ENCODE data around the gene GSTT2B.
"Not testable (repeated sequence)": the region's sequence is repeated elsewhere in the genome, so short reads cannot be mapped to it uniquely, and the experiment has no call there.

Gene GSTT2B

GRCh38 chr22:23966094-23966493 lies 5.1 kb upstream of the GSTT2B start:
- H3K27ac ChIP-seq (ENCODE audit: low read depth, low read length); H2AFZ ChIP-seq (ENCODE audit: low read length, unreplicated experiment); H3K27me3 ChIP-seq (ENCODE audit: insufficient read depth, low read length); H3K36me3 ChIP-seq (ENCODE audit: insufficient read depth, low read length); H3K4me3 ChIP-seq (ENCODE audit: low read depth, low read length); H3K79me2 ChIP-seq (ENCODE audit: control insufficient read depth, insufficient read depth, low read length, unreplicated experiment); H3K4me1 ChIP-seq (ENCODE audit: control insufficient read depth, insufficient read depth, low read length, unreplicated experiment): not testable (repeated sequence)

- not testable (repeated sequence) for H3K4me3 ChIP-seq (ENCODE audit: low read depth, low read length); H3K79me2 ChIP-seq (ENCODE audit: control insufficient read depth, insufficient read depth, low read length, unreplicated experiment); H3K27ac ChIP-seq (ENCODE audit: low read depth, low read length); H2AFZ ChIP-seq (ENCODE audit: low read length, unreplicated experiment); H3K27me3 ChIP-seq (ENCODE audit: insufficient read depth, low read length); H3K36me3 ChIP-seq (ENCODE audit: insufficient read depth, low read length); H3K4me1 ChIP-seq (ENCODE audit: control insufficient read depth, insufficient read depth, low read length, unreplicated experiment)
These were observed 4.6 kb downstream of the GSTT2B start for GRCh38 chr22:23956301-23956900.

- H3K79me2 ChIP-seq (ENCODE audit: control insufficient read depth, insufficient read depth, low read length, unreplicated experiment); H3K4me1 ChIP-seq (ENCODE audit: control insufficient read depth, insufficient read depth, low read length, unreplicated experiment); H3K27me3 ChIP-seq (ENCODE audit: insufficient read depth, low read length); H2AFZ ChIP-seq (ENCODE audit: low read length, unreplicated experiment); H3K4me3 ChIP-seq (ENCODE audit: low read depth, low read length); H3K27ac ChIP-seq (ENCODE audit: low read depth, low read length); H3K36me3 ChIP-seq (ENCODE audit: insufficient read depth, low read length): not testable (repeated sequence)
These were observed 5.1 kb downstream of the GSTT2B start for GRCh38 chr22:23955886-23956285.

GRCh38 chr22:23954991-23955305 lies 6.0 kb downstream of the GSTT2B start:
- not testable (repeated sequence) for H3K36me3 ChIP-seq (ENCODE audit: insufficient read depth, low read length); H3K27ac ChIP-seq (ENCODE audit: low read depth, low read length); H3K79me2 ChIP-seq (ENCODE audit: control insufficient read depth, insufficient read depth, low read length, unreplicated experiment); H2AFZ ChIP-seq (ENCODE audit: low read length, unreplicated experiment); H3K4me3 ChIP-seq (ENCODE audit: low read depth, low read length); H3K27me3 ChIP-seq (ENCODE audit: insufficient read depth, low read length); H3K4me1 ChIP-seq (ENCODE audit: control insufficient read depth, insufficient read depth, low read length, unreplicated experiment)

GRCh38 chr22:23954193-23954990 lies 6.6 kb downstream of the GSTT2B start:
- H3K4me3 ChIP-seq (ENCODE audit: low read depth, low read length); H3K4me1 ChIP-seq (ENCODE audit: control insufficient read depth, insufficient read depth, low read length, unreplicated experiment); H3K36me3 ChIP-seq (ENCODE audit: insufficient read depth, low read length); H3K79me2 ChIP-seq (ENCODE audit: control insufficient read depth, insufficient read depth, low read length, unreplicated experiment); H2AFZ ChIP-seq (ENCODE audit: low read length, unreplicated experiment); H3K27ac ChIP-seq (ENCODE audit: low read depth, low read length); H3K27me3 ChIP-seq (ENCODE audit: insufficient read depth, low read length): not testable (repeated sequence)

- H3K27ac ChIP-seq (ENCODE audit: low read depth, low read length); H3K36me3 ChIP-seq (ENCODE audit: insufficient read depth, low read length); H3K4me3 ChIP-seq (ENCODE audit: low read depth, low read length); H3K79me2 ChIP-seq (ENCODE audit: control insufficient read depth, insufficient read depth, low read length, unreplicated experiment); H2AFZ ChIP-seq (ENCODE audit: low read length, unreplicated experiment); H3K4me1 ChIP-seq (ENCODE audit: control insufficient read depth, insufficient read depth, low read length, unreplicated experiment); H3K27me3 ChIP-seq (ENCODE audit: insufficient read depth, low read length): not testable (repeated sequence)
These were observed 7.5 kb downstream of the GSTT2B start for GRCh38 chr22:23953485-23953884.

GRCh38 chr22:23952794-23953405 lies 8.1 kb downstream of the GSTT2B start:
- not testable (repeated sequence) for H2AFZ ChIP-seq (ENCODE audit: low read length, unreplicated experiment); H3K79me2 ChIP-seq (ENCODE audit: control insufficient read depth, insufficient read depth, low read length, unreplicated experiment); H3K4me3 ChIP-seq (ENCODE audit: low read depth, low read length); H3K4me1 ChIP-seq (ENCODE audit: control insufficient read depth, insufficient read depth, low read length, unreplicated experiment); H3K36me3 ChIP-seq (ENCODE audit: insufficient read depth, low read length); H3K27me3 ChIP-seq (ENCODE audit: insufficient read depth, low read length); H3K27ac ChIP-seq (ENCODE audit: low read depth, low read length)

- not testable (repeated sequence) for H3K27me3 ChIP-seq (ENCODE audit: insufficient read depth, low read length); H2AFZ ChIP-seq (ENCODE audit: low read length, unreplicated experiment); H3K27ac ChIP-seq (ENCODE audit: low read depth, low read length); H3K36me3 ChIP-seq (ENCODE audit: insufficient read depth, low read length); H3K4me3 ChIP-seq (ENCODE audit: low read depth, low read length); H3K79me2 ChIP-seq (ENCODE audit: control insufficient read depth, insufficient read depth, low read length, unreplicated experiment); H3K4me1 ChIP-seq (ENCODE audit: control insufficient read depth, insufficient read depth, low read length, unreplicated experiment)
These were observed 9.6 kb downstream of the GSTT2B start for GRCh38 chr22:23951383-23951782.

- not testable (repeated sequence) for H3K4me1 ChIP-seq (ENCODE audit: control insufficient read depth, insufficient read depth, low read length, unreplicated experiment); H3K4me3 ChIP-seq (ENCODE audit: low read depth, low read length); H3K27me3 ChIP-seq (ENCODE audit: insufficient read depth, low read length); H2AFZ ChIP-seq (ENCODE audit: low read length, unreplicated experiment); H3K79me2 ChIP-seq (ENCODE audit: control insufficient read depth, insufficient read depth, low read length, unreplicated experiment); H3K36me3 ChIP-seq (ENCODE audit: insufficient read depth, low read length); H3K27ac ChIP-seq (ENCODE audit: low read depth, low read length)
These were observed 11.2 kb downstream of the GSTT2B start for GRCh38 chr22:23949764-23950163.

GRCh38 chr22:23947391-23947790 lies 13.6 kb downstream of the GSTT2B start:
- not testable (repeated sequence) for H3K4me1 ChIP-seq (ENCODE audit: control insufficient read depth, insufficient read depth, low read length, unreplicated experiment); H3K36me3 ChIP-seq (ENCODE audit: insufficient read depth, low read length); H3K79me2 ChIP-seq (ENCODE audit: control insufficient read depth, insufficient read depth, low read length, unreplicated experiment); H3K27me3 ChIP-seq (ENCODE audit: insufficient read depth, low read length); H3K27ac ChIP-seq (ENCODE audit: low read depth, low read length); H3K4me3 ChIP-seq (ENCODE audit: low read depth, low read length); H2AFZ ChIP-seq (ENCODE audit: low read length, unreplicated experiment)

- H3K36me3 ChIP-seq (ENCODE audit: insufficient read depth, low read length); H3K4me3 ChIP-seq (ENCODE audit: low read depth, low read length); H3K4me1 ChIP-seq (ENCODE audit: control insufficient read depth, insufficient read depth, low read length, unreplicated experiment); H2AFZ ChIP-seq (ENCODE audit: low read length, unreplicated experiment); H3K27me3 ChIP-seq (ENCODE audit: insufficient read depth, low read length); H3K27ac ChIP-seq (ENCODE audit: low read depth, low read length); H3K79me2 ChIP-seq (ENCODE audit: control insufficient read depth, insufficient read depth, low read length, unreplicated experiment): not testable (repeated sequence)
These were observed 20.8 kb downstream of the GSTT2B start for GRCh38 chr22:23940166-23940565.
